ENCODE data around the gene HABP2.

Gene HABP2

DNA sequence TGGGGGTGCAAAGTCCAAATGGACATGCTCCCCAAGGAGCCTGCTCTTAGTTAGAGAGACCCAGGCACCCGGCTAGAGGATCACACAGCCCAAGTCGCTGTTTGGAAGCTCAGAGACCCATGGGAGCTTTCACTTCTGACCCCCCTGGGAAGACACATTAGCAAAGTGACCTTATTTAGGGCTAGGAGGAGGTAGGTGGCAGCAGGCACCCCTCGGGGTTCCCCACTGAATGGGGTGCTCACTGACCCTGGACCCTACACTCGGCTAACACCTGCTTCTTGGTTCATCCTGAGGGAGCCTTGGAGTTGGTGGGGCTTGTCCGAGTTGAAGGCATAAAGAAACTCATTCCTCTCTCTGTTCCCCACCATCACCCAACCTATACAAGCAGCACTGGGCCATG lies 27.1 kb upstream of the HABP2 start:
- DNase-seq (ENCODE audit: low spot score): peak; percentile 45

DNA sequence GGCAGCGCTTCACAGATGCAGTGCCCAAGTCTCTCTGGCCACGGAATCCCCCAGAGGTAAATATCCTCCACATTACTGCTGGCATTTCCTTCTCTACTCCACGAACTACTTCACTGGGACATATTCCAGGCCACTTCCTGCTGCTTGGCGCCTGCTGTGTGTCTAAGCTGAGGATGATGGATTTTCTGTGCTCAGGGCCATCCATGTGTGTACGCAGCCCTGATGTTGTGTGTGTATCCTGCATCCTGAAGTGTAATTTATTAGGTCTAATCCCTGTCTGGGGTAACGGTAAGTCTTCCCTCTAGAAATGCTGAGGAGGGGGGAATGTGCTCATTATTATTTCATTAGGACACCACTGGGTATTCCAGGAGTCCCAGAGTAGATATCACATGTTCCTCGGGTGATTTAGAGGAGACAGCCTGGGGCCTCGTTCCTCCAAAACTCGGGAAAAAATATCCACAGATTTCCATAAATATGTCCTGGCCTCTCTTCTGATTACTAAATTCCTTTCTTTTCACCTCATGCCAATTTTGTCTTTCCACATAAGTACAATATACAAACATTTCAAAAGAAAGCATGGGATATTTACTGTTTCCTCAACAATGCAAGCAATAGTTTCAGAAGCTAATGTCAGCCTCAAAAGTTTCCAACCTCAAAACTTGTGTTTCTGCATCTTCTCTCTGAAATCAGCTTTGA lies 25.5 kb upstream of the HABP2 start:
- peak; percentile 50 for DNase-seq (ENCODE audit: low spot score)

DNA sequence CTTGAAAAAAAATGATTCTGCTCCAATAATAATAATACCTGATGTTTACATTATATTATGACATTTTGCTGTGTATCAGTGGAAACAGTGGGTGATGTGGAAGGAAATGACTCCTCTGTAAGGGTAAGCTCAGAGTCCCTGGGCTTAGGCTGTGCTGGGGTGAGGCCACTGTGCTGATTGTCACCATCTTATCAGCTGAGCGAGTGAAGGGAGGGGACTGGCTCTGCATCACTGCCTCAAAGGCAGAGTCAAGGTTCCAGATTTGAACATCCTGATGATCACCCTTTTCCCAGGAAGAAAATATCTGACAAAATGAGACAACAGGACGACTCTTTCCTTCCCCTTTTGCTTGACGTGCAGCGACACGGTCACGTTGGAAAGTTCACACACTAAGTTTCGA lies 24.0 kb upstream of the HABP2 start:
- DNase-seq (ENCODE audit: low spot score): peak; percentile 22

DNA sequence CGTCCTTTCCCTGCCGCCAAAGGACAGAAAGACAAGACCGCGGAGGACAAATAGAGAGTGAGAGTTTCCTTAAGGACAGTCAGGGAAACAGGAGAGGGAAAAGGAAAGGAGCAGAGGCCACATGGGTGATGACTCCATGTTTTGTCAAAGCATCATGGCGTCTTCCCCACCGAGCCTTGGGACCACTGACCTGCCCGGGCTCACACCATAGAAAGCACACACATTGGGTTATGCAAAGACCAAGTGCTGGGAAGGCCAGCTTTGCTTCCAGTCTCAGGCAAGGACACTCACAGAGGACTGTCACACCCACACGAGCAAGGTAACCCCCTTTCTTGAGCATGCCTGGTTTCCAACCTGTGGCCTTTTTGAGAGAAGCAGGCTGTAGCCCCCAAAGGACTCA lies 23.3 kb upstream of the HABP2 start:
- DNase-seq (ENCODE audit: low spot score): no peak

DNA sequence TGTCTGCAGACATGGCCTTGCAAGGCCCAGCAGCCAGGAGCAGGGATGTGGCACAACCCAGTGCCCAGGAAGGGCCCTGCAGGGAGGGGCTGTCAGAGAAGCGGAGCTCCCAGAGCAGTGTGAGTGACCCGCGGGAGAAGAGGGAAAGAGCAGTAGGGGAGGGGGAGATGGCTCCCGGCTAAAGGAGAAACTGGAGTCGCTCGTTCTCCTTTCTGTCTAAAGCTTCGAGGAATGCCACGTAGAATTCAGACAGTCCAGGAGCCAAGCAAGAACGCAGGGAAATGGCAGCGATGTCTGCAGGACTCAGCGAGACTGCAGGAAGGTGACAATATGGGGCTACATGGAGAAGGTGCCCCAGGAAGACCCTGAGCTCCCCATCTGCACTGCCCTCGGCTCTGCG lies 22.4 kb upstream of the HABP2 start:
- DNase-seq (ENCODE audit: low spot score): peak; percentile 37

DNA sequence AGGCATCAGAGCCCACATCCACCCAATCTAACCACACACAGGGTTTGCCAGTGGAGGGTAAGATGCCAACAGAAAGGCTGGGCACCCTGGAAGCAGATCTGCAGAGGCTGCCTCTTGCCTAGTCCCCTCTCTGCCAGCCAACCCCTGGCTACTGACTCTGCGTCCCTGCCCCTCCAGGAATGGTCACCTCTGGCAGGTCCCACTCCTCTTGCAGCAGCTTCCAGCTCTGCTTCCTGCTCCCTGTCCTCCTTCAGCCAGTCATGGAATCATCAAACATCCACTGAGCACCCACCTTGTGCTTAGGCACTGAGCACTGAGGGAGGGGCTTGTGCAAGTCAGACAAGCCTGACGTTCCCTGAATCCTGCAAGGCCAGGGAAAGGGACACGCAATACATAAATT lies 20.1 kb upstream of the HABP2 start:
- no peak for DNase-seq (ENCODE audit: low spot score)

DNA sequence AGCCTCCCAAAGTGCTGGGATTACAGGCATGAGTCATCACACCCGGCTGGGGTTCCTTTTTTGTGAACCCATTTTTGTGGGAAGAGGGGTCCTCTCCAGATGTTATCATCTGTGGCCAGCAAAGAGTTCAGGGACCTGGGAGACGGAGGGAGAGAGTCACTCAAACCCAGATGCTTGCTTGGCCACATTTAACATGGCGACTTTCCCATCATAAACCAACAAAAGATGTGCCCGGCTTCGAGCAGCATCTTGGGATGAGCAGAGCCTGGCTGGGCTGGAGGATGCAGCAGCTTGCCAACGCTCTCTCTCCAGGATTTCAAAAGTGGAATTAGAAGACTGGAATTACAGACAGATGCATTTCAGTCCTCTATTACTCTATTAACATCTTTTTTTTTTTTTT lies 19.1 kb upstream of the HABP2 start:
- no peak for DNase-seq (ENCODE audit: low spot score)

DNA sequence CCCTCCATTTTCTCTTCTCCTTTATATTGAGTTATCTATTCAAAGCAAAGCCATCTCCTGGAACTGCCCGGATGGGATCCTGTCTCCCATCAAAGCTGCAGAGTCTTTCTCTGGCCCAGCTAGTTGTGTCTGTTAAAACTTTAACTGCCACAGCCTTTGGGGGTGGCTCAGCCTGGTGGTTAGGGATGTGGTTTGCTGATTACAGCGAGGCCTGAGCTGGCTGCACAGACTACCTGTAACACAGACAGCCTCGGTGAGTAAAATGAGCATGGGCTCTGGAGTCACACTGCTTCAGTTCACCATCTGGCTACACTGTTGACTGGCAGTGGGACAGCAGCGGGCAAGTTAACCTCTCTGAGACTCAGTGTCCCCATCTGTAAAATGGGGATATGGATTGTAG lies 18.4 kb upstream of the HABP2 start:
- DNase-seq (ENCODE audit: low spot score): no peak

DNA sequence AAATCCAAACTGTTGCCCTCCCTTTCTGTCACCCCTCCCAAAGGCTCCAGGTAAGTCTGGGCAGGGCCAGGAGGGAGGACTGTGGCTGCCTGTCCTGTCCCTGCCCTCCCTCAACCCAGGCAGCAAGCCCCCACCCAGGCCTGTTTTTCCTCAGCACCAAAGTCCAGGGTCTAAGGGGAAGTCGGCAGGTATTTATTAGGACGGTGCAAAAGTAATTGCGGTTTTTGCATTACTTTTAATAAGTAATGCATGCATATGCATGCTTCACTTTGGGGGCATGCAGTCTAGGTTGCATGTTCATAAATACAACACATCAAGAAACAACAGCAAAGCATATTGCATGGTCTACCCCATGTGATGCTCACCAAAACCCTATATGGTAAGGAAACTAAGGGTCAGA lies 15.2 kb upstream of the HABP2 start:
- DNase-seq (ENCODE audit: low spot score): no peak

DNA sequence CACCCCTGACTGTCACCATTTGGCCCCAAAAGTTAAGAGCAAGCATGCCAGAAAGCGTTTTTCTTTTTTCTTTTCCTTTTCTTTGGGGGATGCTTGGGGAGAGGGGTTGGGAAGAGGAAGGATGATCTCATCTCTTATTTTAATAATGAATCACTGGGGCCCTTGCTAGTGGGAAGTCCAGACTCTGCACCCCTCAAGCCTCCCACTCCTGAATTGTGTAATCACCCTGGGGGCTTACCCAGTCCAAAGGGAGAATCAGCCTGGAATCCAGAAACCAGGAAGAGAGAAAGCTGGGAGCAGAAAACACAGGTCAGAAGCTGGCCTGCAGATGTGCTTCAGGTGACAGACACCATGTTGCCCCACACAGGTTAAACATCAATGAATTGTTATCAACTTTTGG lies 14.7 kb upstream of the HABP2 start:
- DNase-seq (ENCODE audit: low spot score): no peak

DNA sequence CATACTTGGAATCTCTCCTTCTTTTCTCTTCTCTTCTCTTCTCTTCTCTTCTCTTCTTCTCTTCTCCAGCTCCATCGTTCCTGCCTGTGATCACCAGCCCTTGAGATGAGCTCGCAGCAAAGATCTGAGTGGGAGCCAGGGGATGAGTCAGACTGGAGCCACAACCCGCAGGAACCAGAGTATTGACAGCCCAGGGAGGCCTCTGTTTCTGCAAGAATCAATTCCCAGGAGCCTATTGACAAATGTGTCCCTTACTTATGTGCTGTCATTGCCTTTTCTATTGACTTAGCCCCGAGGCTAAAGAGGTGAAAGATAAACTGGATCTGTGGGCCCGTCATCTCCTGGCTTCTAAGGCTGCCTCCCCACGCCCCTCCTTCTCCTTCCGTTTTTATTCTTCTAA lies 13.1 kb upstream of the HABP2 start:
- DNase-seq (ENCODE audit: low spot score): no peak

DNA sequence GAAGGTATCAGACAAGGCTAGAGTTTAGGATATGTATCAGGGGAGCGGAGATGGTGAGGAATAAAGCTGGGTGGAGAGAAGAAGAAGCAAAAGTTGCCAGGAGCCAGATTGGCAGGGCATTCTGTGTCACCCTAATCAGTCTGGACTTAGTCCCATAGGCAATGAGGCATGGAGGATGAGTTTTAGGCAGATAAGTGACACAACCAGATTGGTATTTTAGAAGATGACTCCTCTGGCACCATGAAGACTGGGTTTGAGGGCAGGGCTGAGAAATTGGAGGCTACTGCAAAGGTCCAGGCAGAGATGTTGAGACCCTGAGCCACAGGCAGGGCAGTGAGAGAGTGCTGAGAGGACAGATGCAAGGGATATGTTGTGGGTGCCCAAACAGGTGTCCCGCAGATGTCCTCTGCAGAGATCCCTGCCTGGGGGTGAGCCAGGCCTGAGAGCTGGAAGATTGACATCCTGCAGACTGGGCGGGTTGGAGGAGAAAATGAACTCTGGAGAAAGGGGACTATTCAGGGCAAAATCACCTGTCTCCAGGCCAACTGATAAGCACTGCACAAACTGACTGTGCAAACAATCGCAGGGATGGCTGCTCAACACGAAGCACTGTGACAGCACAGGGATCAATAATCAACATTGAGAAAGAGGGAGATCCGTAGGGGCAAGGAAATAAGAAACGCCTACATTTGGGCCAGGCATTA lies 11.9 kb upstream of the HABP2 start:
- DNase-seq (ENCODE audit: low spot score): no peak

DNA sequence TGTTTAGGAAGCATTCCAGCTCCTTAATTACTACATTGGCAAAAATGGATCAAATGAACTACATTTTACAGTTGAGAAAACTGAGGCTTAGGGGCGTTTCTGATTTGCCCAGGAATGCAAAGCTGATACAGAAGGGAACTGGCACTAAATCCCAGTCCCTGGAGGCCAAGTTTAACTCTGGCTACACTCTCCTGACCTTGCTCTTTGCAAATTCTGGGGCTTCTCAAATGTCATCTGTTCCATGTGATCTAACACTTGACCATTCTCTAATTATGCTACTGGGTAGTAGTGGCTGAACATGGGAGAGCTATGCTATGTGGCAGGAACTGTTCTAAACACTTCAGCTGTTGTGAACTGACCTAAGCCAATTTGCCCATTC lies 11.3 kb upstream of the HABP2 start:
- DNase-seq (ENCODE audit: low spot score): no peak

DNA sequence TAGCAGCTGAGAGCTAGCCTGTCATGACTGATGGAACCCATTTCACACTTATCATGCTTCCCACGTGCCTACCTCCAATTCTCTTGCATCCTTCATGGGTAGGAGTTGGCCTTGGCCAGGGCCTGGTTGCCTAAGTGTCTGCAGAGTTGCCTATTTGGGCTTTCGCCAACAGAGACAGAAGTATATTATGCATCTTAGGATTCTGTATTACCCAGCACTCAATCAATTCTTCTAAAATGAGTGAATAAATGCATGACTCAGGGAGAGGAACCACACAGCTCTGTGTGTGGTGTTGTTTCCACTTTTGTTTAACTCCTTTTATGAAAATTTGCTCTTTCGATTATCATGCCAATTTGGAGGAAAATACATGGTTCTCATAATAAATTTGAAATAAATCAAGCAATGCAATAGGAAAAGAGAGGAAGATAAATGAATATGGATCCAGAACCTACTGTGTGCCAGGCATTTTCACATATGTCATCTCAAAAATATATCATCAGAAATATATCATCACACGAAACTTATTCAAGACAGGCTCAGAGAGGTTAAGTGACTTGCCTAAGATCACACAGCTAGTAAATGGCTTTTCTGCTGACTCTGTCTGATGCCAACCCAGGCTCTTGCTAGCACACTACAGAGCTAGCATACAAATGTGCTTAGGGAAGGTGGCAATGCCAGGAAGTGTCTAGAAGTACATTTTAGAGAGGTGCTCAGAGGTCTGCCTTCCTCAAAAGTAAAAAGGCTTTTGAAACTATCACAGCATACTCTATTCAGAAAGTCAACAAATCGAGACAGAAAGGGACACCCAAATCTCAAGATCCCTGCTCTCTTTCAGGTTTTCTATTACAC lies 9.5 kb upstream of the HABP2 start:
- no peak for DNase-seq (ENCODE audit: low spot score)

DNA sequence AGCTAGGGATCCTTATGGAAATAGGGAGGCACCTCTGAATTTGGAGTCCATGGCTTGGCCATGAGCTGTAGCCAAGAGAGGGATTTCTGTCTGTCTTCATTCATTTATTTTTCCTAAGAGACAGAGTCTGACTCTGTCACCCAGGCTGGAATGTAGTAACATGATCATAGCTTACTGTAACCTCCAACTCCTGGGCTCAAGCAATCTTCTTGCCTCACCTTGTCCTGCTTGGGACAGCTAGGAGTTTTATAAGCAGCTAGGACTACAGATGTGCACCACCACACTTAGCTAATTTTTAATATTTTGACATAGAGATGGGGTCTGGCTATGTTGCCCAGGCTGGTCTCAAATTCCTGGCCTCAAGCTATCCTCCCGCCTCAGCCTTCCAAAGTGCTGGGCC lies 8.5 kb upstream of the HABP2 start:
- DNase-seq (ENCODE audit: low spot score): no peak

DNA sequence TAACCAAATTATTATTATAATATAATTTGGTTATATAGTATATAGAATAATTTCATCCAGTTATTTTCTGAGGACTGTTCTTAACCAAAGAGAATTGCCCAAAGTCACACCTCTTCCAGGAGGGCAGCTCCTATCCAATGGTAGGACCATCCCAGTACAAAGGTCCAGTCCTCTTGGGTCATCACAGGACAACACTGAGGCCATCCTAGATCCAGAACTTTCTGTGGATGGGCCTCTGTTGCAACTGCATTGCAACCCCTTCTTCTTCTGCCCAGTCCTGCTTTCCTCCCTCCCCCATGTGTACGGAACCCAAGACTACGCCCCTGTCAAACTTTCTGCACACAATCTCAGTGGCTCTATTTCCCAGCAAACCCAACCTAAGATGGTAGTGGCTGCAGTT lies 5.4 kb upstream of the HABP2 start:
- no peak for DNase-seq (ENCODE audit: low spot score)

DNA sequence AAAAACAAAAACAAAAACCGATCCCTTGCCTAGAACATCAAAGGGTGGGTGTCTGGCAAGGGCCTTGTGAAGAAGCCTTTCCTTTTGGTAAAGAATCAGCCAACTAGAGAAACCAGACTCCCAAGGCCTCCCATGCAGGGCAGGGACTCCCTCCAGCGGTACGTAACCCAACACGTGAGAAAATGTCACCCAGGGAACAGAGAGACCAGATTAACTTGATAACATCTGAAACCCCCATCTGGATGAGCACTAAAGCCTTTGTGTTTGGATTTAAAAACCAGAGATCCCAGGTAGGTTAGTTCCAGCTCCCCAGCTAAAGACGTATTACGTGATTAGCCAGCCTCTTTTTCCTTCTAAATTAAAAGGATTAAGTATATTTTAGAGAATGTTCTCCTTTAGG lies 3.0 kb upstream of the HABP2 start:
- DNase-seq (ENCODE audit: low spot score): no peak

DNA sequence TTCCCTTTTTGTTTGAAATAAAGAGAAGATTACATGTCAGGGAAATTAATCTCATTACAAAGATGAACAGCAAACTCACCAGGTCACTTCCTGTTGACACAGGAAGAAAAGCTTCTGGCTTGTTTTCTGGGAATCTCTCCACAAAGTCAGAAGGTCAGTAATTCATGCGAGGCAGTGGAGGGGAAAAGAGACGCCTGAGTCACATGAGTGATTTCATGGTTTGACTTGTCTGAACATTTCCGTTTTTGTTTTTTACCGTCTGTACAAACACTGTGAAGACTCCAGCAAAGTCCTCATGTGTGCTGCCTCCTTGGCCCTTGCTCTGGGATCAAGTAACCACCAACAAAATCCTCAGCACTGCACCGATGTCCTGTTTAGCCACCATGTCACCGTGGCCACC lies 2.5 kb upstream of the HABP2 start:
- no peak for DNase-seq (ENCODE audit: low spot score)

DNA sequence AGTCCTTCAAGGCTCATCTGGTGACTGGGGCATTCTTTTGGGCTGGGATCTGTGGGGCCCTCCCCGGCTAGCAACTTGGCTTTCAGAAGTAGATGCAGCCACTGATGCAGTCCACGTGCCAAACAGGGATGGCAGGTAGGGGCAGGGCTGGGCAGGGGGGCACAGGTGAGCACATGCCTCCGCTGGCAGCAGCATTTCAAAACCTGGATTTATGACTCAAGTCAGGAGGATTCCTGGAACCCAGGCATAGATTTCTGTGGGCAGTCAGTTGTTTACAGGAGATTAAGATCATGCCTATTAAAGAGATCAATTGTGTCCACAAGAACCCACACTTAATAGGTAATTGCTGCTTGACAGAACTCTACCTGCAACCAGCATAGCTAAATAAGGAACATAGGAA lies 839 bp upstream of the HABP2 start:
- DNase-seq (ENCODE audit: low spot score): no peak

DNA sequence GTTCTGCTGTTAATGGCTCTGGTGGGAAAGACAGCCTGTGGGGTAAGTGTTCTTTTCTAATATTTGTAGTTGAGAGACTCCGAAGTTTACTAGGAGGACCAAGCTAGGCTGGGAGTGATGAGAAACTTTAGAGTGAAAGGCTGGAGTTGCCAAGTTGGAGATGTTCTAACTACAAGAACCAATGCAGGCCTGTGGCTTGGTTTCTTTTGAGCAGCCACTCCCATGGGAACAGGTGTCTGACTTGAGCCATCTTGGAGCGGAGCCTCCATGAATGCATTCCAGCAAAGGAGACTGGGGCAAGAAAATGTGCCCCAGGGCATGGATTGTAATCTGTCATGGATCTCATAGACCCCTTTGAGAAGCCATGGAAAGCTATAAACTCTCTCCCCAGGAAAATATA lies 296 bp downstream of the HABP2 start:
- DNase-seq (ENCODE audit: low spot score): no peak

DNA sequence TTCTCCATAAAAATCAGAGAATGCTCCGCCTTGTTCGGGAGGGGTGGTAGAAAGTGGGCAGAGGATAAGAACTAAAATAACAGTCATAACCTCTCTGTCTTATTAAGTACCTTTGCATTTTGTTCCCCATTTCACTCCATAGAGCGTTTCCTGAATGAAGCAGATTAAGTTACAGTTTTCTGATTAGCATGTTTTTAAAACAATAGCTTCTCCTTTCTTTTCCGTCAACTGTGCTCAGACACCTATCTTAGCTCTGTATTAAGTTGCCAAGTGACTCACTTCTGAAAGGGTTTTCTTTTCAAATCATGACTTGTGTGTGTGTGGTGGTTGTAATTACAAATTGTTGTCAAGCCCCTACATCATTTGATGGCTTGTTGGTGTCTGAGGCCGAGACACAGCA lies 1.4 kb downstream of the HABP2 start:
- DNase-seq (ENCODE audit: low spot score): no peak

DNA sequence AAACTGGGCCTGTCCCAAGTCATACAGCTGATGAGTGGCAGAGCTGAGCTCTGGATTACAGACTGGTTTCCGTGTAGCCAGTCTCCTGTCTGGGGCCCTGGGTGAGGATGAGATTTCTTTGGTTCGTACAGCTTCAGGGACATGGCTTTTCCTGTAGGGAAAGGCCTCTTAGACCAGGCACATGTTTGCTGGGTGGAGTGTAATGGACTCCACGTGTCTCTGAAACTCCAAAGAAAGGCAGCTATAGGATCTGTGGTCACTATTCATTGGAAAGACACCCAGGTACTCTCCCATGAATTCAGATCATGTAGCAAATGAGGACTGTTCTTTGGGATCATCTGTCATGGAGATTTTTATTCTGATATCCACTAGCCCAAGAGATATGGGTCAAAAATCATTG lies 2.4 kb downstream of the HABP2 start:
- DNase-seq (ENCODE audit: low spot score): no peak

DNA sequence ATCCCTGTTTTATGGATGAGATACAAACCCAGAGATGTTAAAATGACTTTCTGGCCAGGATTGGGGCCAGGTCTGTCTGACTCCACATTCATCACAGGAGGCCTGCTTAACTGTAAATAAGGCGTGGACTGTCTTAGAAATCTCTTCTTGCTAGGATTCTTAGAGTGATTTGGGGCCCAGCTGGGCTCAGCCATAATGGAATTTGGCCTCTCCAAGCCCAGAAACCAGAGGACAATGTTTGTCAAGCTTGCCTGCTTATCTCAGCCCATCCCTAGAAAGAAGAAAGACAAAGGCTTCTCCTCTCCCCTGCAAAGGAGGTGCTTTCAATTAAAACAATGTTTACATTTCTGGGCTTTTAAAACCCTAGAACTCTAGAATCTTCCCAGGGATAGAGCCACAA lies 2.9 kb downstream of the HABP2 start:
- no peak for DNase-seq (ENCODE audit: low spot score)

Data from left forelimb (tissue), 1 donor.